B cell (primary cell): Measurements from ENCODE around the gene PGR. TPM values are rescaled to one million over a fixed set of nuclear protein-coding genes. Genes with fewer than 3 reads are reported as not detected.

Source experiments
- ATAC-seq: fragments of 200-7000 bp; cut with Tn5 transposase; one replicate; pipeline ENCODE4 v1.10.0; 2021; ENCODE audit warnings: low read depth, mild to moderate bottlenecking, moderate number of reproducible peaks, moderate library complexity
- CTCF ChIA-PET: fragments of 350-600 bp; sonication (Branson Sonifier 250); formaldehyde crosslinking; loops from one replicate; lab custom pipeline; 2021; ENCODE audit warnings: antibody characterized with exemption, inconsistent platforms; lab: Charles Lee
- POLR2A ChIA-PET: fragments of 350-600 bp; sonication (Branson Sonifier 250); formaldehyde crosslinking; loops from one replicate; lab custom pipeline; 2021; ENCODE audit warnings: antibody characterized with exemption; lab: Charles Lee
- DNase-seq: peaks from one replicate; pipeline ENCODE4 v3.0.0; 2013
- H2AFZ ChIP-seq: 2 replicates; pipeline ENCODE4 v1.6.1; 2012; ENCODE audit warnings: mild to moderate bottlenecking, low read depth, low read length; ENCODE audit not compliant: insufficient read depth, poor library complexity, severe bottlenecking
- H3K27ac ChIP-seq, 2 donors: 1 replicate in 1 of 2; 2 replicates in 1 of 2; pipeline ENCODE4 v1.5.1; 2012 to 2013; ENCODE audit warnings: low read length in 2 of 2, mild to moderate bottlenecking in 2 of 2, moderate library complexity in 1 of 2
- H3K27me3 ChIP-seq, 4 experiments: fragments of 200-600 bp in 1 of 4; sonication (generic) in 1 of 4; replicated peaks in 1 of 4; 1 replicate in 2 of 4; 2 replicates in 2 of 4; pipeline versions ENCODE4 v1.6.1 to v1.7.0; 2013 to 2016; ENCODE audit warnings: low read length in 3 of 4, mild to moderate bottlenecking in 2 of 4, mixed read lengths in 1 of 4, moderate library complexity in 1 of 4; ENCODE audit not compliant: insufficient read depth in 4 of 4, control insufficient read depth in 3 of 4; ENCODE audit errors: control extremely low read depth in 1 of 4
- H3K36me3 ChIP-seq, 2 experiments: replicated peaks in 1 of 2; 1 replicate in 1 of 2; 2 replicates in 1 of 2; pipeline versions ENCODE4 v1.6.1 to v1.7.1; 2013; ENCODE audit warnings: low read length in 1 of 2; ENCODE audit not compliant: insufficient read depth in 2 of 2, control insufficient read depth in 1 of 2; ENCODE audit errors: control extremely low read depth in 1 of 2, extremely low read depth in 1 of 2
- H3K4me1 ChIP-seq, 2 donors: fragments of 200-600 bp in 1 of 2; sonication (generic) in 1 of 2; 1 replicate in 1 of 2; 2 replicates in 1 of 2; pipeline versions ENCODE4 v1.5.1 to v1.6.1; 2013 to 2017; ENCODE audit warnings: low read length in 2 of 2; ENCODE audit not compliant: control insufficient read depth in 2 of 2, insufficient read depth in 2 of 2
- H3K4me2 ChIP-seq: replicated peaks from 2 replicates; pipeline ENCODE3; 2012; ENCODE audit warnings: mild to moderate bottlenecking, low read depth, low read length; ENCODE audit not compliant: poor library complexity, severe bottlenecking
- H3K4me3 ChIP-seq, 5 experiments: fragments of 200-600 bp in 1 of 5; sonication (generic) in 1 of 5; 1 replicate in 3 of 5; 2 replicates in 2 of 5; pipeline versions ENCODE4 v1.5.1 to v1.7.0; 2011 to 2016; ENCODE audit warnings: low read length in 4 of 5, mild to moderate bottlenecking in 4 of 5, low read depth in 2 of 5, control low read depth in 1 of 5, moderate library complexity in 1 of 5; ENCODE audit not compliant: insufficient read depth in 1 of 5; ENCODE audit errors: control extremely low read depth in 1 of 5, extremely low read depth in 1 of 5
- H3K79me2 ChIP-seq: fragments of 200-600 bp; sonication (generic); one replicate; pipeline ENCODE4 v1.6.0; 2016; ENCODE audit warnings: low read length; ENCODE audit not compliant: control insufficient read depth, insufficient read depth
- H3K9ac ChIP-seq: fragments of 200-600 bp; sonication (generic); 2 replicates; pipeline ENCODE4 v1.6.1; 2017; ENCODE audit warnings: mild to moderate bottlenecking, low read length, moderate library complexity
- H3K9me3 ChIP-seq, 3 donors: one replicate each; pipeline versions ENCODE4 v1.6.1 to v1.7.1; 2013; ENCODE audit warnings: low read length in 2 of 3; ENCODE audit not compliant: control insufficient read depth in 2 of 3, insufficient read depth in 1 of 3; ENCODE audit errors: control extremely low read depth in 1 of 3
- H4K20me1 ChIP-seq: 2 replicates; pipeline ENCODE4 v1.6.0; 2012; ENCODE audit warnings: mild to moderate bottlenecking, low read length; ENCODE audit not compliant: insufficient read depth, control insufficient read depth, poor library complexity, severe bottlenecking
- H3K27ac Mint-ChIP-seq: one replicate; pipeline ENCODE4 v1.8.0; 2021; ENCODE audit warnings: mixed read lengths
- H3K27me3 Mint-ChIP-seq: one replicate; pipeline ENCODE4 v1.8.0; 2021; ENCODE audit warnings: mixed read lengths
- H3K4me1 Mint-ChIP-seq: one replicate; pipeline ENCODE4 v1.8.0; 2021; ENCODE audit warnings: mixed read lengths
- H3K4me3 Mint-ChIP-seq: one replicate; pipeline ENCODE4 v1.8.0; 2021; ENCODE audit warnings: mixed read lengths
- H3K9me3 Mint-ChIP-seq: one replicate; pipeline ENCODE4 v1.8.0; 2022; ENCODE audit warnings: mixed read lengths; ENCODE audit not compliant: insufficient read depth
- EZH2 ChIP-seq: IDR thresholded peaks from 2 replicates; pipeline ENCODE4 v1.6.1; 2012; ENCODE audit warnings: borderline replicate concordance, low read depth, mild to moderate bottlenecking, moderate library complexity, low read length; ENCODE audit not compliant: insufficient read depth, poor library complexity, severe bottlenecking
- WGBS: methylation state at CpG from one replicate; pipeline ENCODE4 v1.1.5; 2013; ENCODE audit warnings: missing lambda C conversion rate; ENCODE audit not compliant: insufficient coverage; 5-methylcytosine and 5-hydroxymethylcytosine counted together
- intact Hi-C: fragments of 100-400 bp; cut with micrococcal nuclease; formaldehyde crosslinking; loops from one replicate; pipeline ENCODE4 v1.10.0; 2022
- polyA plus RNA-seq: library from polyadenylated mRNA; depleted of rRNA; stranded (reverse); fragments of >200 nt; gene quantifications from 2 replicates; pipeline ENCODE4 v1.2.3, GENCODE V29; 2012
- total RNA-seq, 2 donors: library from RNA; stranded (reverse); fragments of 120-200 nt in 1 of 2; gene quantifications; 1 replicate in 1 of 2; 2 replicates in 1 of 2; pipeline versions ENCODE4 v1.2.3 to v1.2.4, GENCODE V29; 2013 to 2022
- TF ChIP-seq, protein P1 (sequence below): fragments of 200-600 bp; IDR thresholded peaks from one replicate; pipeline ENCODE4 v1.8.0; 2022; ENCODE audit warnings: antibody characterized with exemption, mild to moderate bottlenecking

Gene PGR
- total and polyA plus RNA-seq, 2 donors (not counting 1 experiment from before 2014, with no cell fraction given), result not detected

DNA sequence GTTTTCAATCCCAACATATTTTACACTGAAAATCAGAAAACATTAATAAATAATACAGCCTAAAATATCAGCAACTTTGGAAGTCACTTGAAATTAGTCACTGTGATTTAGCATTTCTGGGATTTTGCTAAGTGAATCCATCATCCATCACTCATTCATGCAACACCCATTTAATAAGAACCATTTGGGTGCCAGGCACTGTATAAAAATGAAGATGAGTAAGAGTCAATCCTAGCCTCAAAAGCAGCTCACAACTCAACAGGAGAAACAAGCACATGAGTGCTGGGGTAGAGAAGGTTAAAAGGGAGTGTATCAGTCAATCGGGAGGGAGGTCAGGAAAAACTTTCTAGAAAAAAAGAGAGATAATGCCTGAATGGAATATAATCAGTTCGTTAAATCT lies 77.9 kb downstream of the PGR start:
- Mint-ChIP-seq H3K27me3 (peaks cover 13% of the 10 kb centered on the region), H3K27ac (no peak overlapping the region), H3K4me1 (peaks cover 7% of the 10 kb centered on the region), H3K9me3 (no peaks in the 10 kb centered on the region), H3K4me3 (no peak overlapping the region)
- ChIA-PET CTCF (no interaction called here), POLR2A (no interaction called here)
- Histone ChIP-seq H3K27ac (no peak overlapping the region), H2AFZ (no peak overlapping the region), H3K9ac (no peak overlapping the region), H3K36me3 (no peaks in the 10 kb centered on the region), H3K4me3 (no peak overlapping the region), H3K9me3 (no peaks in the 10 kb centered on the region), H3K27me3 (peaks cover 0 to 3% (median 0%) of the 10 kb centered on the region in 4 experiments), H3K79me2 (no peaks in the 10 kb centered on the region), H3K4me1 (no peaks in the 10 kb centered on the region), H4K20me1 (no peaks in the 10 kb centered on the region), H3K4me2 (no peak overlapping the region)
- intact Hi-C loops, result no loop called here
- no CpG with 5 or more reads among the region's 2 CpGs for WGBS
- TF ChIP-seq, protein P1, sequence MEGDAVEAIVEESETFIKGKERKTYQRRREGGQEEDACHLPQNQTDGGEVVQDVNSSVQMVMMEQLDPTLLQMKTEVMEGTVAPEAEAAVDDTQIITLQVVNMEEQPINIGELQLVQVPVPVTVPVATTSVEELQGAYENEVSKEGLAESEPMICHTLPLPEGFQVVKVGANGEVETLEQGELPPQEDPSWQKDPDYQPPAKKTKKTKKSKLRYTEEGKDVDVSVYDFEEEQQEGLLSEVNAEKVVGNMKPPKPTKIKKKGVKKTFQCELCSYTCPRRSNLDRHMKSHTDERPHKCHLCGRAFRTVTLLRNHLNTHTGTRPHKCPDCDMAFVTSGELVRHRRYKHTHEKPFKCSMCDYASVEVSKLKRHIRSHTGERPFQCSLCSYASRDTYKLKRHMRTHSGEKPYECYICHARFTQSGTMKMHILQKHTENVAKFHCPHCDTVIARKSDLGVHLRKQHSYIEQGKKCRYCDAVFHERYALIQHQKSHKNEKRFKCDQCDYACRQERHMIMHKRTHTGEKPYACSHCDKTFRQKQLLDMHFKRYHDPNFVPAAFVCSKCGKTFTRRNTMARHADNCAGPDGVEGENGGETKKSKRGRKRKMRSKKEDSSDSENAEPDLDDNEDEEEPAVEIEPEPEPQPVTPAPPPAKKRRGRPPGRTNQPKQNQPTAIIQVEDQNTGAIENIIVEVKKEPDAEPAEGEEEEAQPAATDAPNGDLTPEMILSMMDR, result no peak
- TF ChIP-seq EZH2, result no peak
- no peak for ATAC-seq
- DNase-seq, result no peak

DNA sequence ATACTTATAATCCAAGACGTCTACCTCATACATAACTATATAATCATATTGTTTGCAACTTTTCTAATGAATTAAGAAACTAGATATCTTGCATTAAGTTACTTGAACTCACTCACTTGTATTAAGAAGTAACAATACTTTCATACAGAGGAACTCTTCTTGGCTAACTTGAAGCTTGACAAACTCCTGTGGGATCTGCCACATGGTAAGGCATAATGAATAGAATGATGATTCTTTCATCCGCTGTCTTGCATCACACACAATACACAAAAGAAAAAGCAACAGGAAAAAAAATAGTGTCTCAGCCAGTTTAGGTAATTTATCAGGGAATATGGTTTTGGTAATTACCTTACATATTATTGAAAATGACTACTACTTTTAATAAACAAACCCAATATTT lies 79.8 kb downstream of the PGR start:
- POLR2A ChIA-PET, result no interaction called here

More for the DNA sequence above, 79.8 kb downstream of the PGR start:
- no peak overlapping the region for H2AFZ ChIP-seq
- peaks cover 7% of the 10 kb centered on the region for H3K4me1 Mint-ChIP-seq
- H3K79me2 ChIP-seq, result no peaks in the 10 kb centered on the region
- CTCF ChIA-PET, result no interaction called here
- H3K27ac Mint-ChIP-seq, result no peak overlapping the region
- WGBS, result no CpG with 5 or more reads among the region's 2 CpGs
- H3K4me1 ChIP-seq, result no peaks in the 10 kb centered on the region
- H3K9me3 ChIP-seq, result no peaks in the 10 kb centered on the region
- no peak overlapping the region for H3K4me3 ChIP-seq
- no peak for DNase-seq
- ATAC-seq, result no peak
- intact Hi-C loops, result no loop called here
- no peaks in the 10 kb centered on the region for H4K20me1 ChIP-seq
- H3K4me2 ChIP-seq, result no peak overlapping the region
- H3K4me3 Mint-ChIP-seq, result no peak overlapping the region
- no peak overlapping the region for H3K9ac ChIP-seq
- H3K9me3 Mint-ChIP-seq, result no peaks in the 10 kb centered on the region
- peaks cover 0 to 3% (median 0%) of the 10 kb centered on the region in 4 experiments for H3K27me3 ChIP-seq
- H3K36me3 ChIP-seq, result no peaks in the 10 kb centered on the region
- peaks cover 13% of the 10 kb centered on the region for H3K27me3 Mint-ChIP-seq
- no peak overlapping the region for H3K27ac ChIP-seq
- TF ChIP-seq EZH2, result no peak
- TF ChIP-seq, protein P1, result no peak
